ENCODE data around the gene GALNT10. TPM values are rescaled to one million over a fixed set of nuclear protein-coding genes. Genes with fewer than 3 reads are reported as not detected.

The GALNT10 gene
- total and polyA plus RNA-seq, 10 of the 15 experiments (the other 5 are each of a cell fraction or from before 2014, with no cell fraction given), result 3.9 to 35.4 (median 15.5) TPM

DNA sequence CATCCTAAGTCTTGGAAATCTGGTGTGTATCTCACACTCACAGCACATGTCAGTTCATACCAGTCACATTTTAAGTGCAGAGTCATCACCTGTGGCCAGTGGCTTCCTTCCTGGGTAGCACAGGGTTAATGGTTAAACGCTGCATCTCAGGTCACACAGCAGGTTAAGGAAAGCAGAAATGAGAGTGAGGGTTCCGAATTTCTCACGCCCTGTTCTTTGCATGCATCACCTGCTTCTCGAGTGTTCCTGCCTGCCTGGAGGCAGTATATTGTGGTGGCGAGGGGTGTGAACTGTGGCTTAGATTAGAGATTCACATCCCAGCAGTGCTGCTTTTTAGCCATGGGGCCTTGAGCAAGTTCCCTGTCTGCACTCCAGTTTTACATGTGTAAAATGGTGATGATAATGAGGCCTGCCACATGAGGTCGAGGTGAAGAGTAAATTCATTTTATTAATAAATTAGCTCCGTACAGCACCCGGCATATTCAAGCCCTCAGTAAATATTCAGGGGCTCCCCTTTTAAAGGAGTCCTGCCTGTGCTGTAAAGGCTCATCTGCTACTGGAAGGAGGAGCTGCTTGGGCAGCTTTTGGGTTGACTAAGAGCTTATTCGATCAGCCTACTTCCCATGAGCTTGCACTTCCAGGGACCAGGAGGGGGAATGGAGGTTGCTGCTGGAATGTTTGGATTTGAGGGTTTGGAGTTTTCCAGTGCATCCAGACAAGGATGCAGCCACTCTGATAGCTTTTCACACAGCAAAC, 194.1 kb downstream of the GALNT10 start (continued):
- TF ChIP-seq ZBTB33 (IDR thresholded peaks at IDR 0.05), result no peak
- TF ChIP-seq ZNF687 (IDR thresholded peaks at IDR 0.05), result peak; percentile 98
- TF ChIP-seq ZNF384 (IDR thresholded peaks at IDR 0.05; ENCODE audit: borderline replicate concordance, low read depth, low read length), result peak; percentile 14; the same call in 1 of the 2 replicates
- TF ChIP-seq POLR2A (IDR thresholded peaks at IDR 0.05; ENCODE audit: low read depth, low read length), result no peak
- TF ChIP-seq CHD4 (IDR thresholded peaks at IDR 0.05), result no peak
- TF ChIP-seq MTA3 (IDR thresholded peaks at IDR 0.05; ENCODE audit: borderline replicate concordance, low read length), result peak; percentile 66; the same call in 1 of the 2 replicates
- TF ChIP-seq, protein P1, sequence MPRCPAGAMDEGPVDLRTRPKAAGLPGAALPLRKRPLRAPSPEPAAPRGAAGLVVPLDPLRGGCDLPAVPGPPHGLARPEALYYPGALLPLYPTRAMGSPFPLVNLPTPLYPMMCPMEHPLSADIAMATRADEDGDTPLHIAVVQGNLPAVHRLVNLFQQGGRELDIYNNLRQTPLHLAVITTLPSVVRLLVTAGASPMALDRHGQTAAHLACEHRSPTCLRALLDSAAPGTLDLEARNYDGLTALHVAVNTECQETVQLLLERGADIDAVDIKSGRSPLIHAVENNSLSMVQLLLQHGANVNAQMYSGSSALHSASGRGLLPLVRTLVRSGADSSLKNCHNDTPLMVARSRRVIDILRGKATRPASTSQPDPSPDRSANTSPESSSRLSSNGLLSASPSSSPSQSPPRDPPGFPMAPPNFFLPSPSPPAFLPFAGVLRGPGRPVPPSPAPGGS (IDR thresholded peaks at IDR 0.05; ENCODE audit: borderline replicate concordance, insufficient read depth, low read depth, low read length, poor library complexity, severe bottlenecking), result peak; percentile 100
- TF ChIP-seq MTA2 (IDR thresholded peaks at IDR 0.05; ENCODE audit: low read depth), result peak; percentile 92
- TF ChIP-seq EED (IDR thresholded peaks at IDR 0.05; ENCODE audit: low read depth), result peak; percentile 93
- TF ChIP-seq SP1 (IDR thresholded peaks at IDR 0.05; ENCODE audit: low read depth, low read length), result peak; percentile 57
- no peak; the same call in 1 of the 2 replicates for TF ChIP-seq USF2 (IDR thresholded peaks at IDR 0.05; ENCODE audit: borderline replicate concordance, low read depth, low read length)
- TF ChIP-seq CHD1 (IDR thresholded peaks at IDR 0.05; ENCODE audit: low read depth, low read length), result no peak
- TF ChIP-seq GATAD2B (conservative IDR thresholded peaks at IDR 0.05; ENCODE audit: low read depth), result peak; percentile 100
- TF ChIP-seq FOXK2 (IDR thresholded peaks at IDR 0.05), result no peak
- no peak for TF ChIP-seq KDM1A (IDR thresholded peaks at IDR 0.05; ENCODE audit: borderline replicate concordance)
- no peak for TF ChIP-seq NFXL1 (IDR thresholded peaks at IDR 0.05; ENCODE audit: borderline replicate concordance)
- TF ChIP-seq PML (IDR thresholded peaks at IDR 0.05; ENCODE audit: low read length), result peak; percentile 66; the same call in 1 of the 2 replicates
- TF ChIP-seq EGR1 (IDR thresholded peaks at IDR 0.05; ENCODE audit: borderline replicate concordance in 1 of 2, low read depth in 2 of 2, low read length in 2 of 2), result no peak
- TF ChIP-seq SIN3A (IDR thresholded peaks at IDR 0.05; ENCODE audit: low read depth, low read length), result no peak
- TF ChIP-seq HCFC1 (IDR thresholded peaks at IDR 0.05; ENCODE audit: low read length), result no peak
- TF ChIP-seq PKNOX1 (IDR thresholded peaks at IDR 0.05), result peak; percentile 40; the same call in 1 of the 2 replicates
- no peak for TF ChIP-seq POLR2AphosphoS2 (IDR thresholded peaks at IDR 0.05; ENCODE audit: low read depth, low read length)
